COLO668 (cell line): Measurements from ENCODE around the gene ATAD5.

Source experiments
- DNase-seq: peaks from one replicate; lab custom pipeline; 2025; ENCODE audit not compliant: unreplicated experiment; lab: John Stamatoyannopoulos, UW

Gene ATAD5

DNA sequence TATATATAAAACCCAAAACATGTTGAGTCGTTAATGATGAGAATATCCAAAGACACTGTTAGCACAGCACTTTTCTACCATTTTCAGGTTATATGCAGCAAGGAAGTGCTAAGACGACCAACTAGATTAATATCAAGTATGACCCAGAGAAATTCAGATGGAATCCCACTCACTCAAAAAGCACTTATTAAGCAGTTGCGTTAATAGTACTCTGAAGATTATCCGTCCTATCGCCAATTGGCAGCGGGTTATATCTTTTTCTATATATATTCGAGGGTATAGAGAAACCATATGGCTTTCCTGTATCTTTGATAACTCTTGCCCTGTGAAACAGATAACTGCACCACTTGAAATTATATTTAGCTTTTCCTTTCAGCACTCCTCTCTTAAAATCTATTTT, 8.3 kb upstream of the ATAD5 start:
- no peak for DNase-seq

DNA sequence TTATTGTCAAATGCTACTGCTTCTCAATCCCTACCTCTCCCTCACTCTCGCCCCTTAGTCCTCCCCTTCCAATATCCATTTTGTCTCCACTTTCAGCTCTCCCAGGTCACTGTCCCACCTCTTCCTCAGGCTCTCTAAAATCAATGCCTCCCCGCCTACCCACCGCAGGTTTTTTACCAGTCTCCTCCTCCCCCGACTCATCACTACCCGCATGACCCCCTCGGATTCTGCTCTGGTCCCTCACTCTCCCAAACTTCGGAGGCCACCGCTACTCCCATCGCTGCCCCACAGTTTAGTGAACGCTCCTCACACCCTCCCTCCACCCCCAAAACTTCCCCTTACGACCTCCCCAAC, 7.8 kb upstream of the ATAD5 start:
- no peak for DNase-seq

DNA sequence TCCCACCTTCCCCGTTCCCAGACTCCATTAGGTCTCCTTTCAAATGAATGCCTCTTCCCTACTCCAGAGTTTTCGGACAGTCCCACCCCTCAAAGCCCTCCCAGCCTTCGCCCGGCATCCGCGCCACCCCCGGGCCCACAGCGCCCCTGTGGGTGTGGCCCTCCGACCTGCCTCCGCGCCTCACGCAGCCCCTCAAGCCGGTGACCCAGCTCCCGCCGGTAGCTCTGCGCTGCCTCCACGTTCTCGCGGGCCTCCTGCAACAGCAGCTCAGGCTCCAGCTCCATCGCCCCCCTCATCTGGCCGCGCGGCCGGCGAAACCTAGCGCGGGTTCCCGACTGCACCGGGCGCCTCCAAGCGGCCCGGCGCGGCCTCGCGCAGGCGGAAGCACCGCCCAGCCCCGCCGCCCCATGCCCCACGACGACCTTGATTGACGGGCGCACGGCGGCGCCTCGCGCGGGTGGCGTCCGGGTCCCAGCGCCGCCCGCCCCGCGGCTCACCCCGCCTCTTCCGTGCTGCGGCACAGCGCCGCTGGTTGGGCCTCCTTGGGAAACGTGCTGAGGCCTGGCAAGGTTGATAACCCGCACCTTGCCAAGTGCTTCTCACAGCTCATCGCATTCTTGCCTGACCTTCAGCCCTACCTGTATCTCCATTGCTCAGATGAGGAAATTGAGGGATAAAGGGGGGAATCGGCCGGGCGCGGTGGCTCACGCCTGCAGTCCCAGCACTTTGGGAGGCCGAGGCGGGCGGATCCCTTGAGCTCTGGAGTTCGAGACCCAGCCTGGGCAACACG, 7.2 kb upstream of the ATAD5 start, which contains the start of gene CRLF3:
CRLF3 (minus strand) TSS at position 337 of the 790 bp plus-strand sequence; CDS start at position 296, 41 bp downstream.
- peak; percentile 93 for DNase-seq

DNA sequence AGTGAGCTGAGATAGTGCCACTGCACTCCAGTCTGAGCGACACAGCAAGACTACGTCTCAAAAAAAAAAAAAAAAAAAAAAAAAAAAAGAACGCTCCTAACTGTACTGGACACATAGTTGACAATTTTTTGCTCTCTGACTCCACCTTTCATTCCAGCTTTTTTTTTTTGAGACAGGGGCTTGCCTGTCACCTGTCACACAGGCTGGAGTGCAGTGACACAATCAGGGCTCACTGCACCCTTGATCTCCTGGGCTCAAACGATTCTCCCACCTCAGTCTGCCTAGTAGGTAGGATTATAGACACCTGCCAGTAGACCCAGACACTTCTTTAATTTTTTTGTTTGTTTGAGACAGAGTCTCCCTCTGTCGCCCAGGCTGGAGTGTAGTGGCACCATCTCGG, 4.7 kb upstream of the ATAD5 start:
- no peak for DNase-seq

DNA sequence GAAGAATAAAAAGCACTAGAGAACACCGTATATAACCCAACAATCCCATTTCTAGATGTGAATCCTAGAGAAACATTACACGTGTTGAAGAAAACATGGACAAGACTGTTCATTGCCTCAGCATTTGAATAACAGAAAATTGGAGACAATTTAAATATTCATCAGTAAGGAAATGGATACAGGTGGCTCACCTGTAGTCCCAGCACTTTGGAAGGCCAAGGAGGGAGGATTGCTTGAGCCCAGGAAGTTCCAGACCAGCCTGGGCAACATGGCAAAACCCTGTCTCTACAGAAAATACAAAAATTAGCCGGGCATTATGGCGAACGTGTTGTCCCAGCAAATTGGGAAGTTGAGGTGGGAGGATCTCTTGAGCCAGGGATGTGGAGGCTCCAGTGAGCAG, 2.7 kb upstream of the ATAD5 start:
- no peak for DNase-seq

DNA sequence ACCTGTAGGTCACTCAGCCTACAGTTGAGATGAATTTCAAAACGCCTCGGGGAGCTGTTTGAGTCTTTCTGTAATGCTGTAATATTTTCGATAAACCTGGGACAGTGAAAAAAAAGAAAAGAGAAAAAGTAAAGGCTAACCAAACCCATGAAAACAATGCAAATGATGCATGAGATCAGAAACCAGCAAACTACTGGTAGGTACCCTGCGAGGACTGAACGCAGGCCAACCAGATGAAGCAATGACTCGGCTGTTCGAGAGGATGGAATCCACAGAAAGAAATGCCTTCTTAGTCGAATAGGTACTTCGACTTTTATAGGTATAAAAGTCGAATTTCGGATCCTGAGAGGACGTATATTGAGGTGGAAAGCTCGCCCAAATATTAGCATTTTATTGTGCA, 509 bp upstream of the ATAD5 start:
- no peak for DNase-seq

DNA sequence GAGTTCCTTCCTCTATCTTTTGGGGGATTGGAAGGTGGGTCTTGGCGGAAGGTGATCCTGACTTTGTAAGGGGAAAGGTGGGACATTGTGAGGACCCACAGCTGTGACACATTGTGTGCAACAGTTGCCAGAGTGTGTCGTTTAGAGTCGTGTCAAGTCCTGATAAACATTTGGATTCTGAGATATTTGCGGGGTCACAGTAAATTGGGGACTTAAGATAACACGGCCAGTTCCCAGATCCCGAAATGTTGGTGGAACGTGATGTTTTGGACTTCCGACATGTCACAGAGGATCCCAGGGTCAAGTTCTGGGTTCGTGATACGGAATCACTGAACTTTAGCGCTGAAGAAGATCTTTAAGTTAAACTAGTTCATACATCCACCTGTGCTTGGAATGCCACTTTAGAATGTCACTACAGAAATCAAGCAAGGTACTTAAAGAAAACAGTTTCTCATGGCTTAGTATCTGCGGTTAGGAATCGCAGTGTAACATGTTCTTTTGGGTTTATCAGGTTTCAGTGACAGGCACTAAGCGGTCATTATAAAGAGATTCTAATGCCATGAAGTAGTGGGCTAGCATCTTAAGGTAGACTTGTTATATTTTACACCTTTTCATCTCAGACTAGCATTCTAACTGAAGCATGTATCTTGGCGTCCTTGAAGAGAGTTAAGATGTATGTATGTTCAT, 815 bp downstream of the ATAD5 start:
- DNase-seq, result no peak

DNA sequence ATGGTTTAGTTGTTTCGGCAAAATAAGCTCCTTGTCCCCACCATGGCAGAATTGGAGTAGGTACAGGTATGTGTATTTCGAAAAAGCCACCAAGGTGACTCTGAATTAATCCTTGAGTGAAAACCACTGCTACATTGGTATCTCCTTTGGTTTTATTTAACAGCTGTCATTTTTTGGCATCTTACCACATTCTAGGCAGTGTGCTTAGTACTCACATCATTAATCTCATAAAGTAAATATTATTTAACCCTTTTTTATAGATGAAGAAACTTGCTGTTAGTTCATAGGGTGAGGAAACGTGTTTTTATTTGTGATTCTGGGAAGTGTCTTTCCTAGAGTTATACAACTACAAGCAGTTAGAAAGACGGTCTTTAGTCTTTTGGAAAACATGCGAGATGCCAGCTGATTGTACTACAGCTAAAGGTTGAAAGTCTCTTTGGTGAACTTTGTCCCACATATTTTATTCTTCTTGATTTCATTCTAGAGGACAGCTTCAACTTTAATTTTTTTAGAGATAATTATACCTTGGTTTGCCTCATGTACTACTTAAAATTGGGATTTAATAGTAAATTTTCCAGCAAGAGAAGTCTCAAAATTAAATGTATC, 6.5 kb downstream of the ATAD5 start:
- DNase-seq, result no peak

DNA sequence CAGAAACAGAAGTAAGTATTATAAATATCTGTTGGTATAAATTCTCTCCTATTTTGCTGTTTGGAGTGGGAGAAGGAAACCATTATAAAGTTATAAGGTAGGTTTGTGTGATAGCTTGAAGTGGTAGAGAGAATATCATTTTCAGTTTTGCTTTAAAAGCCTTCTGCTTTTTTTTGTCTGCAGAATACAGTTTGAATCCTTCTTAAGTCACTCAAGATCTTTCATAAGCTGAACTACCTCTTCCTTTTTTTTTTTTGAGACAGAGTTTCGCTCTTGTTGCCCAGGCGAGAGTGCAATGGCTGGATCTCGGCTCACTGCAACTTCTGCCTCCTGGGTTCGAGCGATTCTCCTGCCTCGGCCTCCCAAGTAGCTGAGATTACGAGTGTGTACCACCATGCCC, 9.0 kb downstream of the ATAD5 start:
- no peak for DNase-seq

DNA sequence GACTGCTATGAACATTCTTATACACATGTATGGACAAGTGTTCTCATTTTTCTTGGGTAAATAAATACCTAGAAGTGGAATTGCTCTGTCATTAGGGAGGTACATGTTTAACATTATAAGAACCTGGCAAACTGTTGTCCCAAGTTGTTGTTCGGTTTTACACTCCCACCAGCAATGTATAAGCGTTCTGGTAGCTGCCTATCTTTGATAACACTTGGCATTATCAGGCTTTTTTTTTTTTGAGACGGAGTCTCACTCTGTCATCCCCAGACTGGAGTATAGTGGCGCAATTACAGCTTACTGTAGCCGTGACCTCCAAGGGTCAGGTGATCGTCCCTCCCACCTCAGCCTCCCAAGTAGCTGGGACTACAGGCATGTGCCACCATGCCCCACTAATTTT, 16.3 kb downstream of the ATAD5 start:
- no peak for DNase-seq

DNA sequence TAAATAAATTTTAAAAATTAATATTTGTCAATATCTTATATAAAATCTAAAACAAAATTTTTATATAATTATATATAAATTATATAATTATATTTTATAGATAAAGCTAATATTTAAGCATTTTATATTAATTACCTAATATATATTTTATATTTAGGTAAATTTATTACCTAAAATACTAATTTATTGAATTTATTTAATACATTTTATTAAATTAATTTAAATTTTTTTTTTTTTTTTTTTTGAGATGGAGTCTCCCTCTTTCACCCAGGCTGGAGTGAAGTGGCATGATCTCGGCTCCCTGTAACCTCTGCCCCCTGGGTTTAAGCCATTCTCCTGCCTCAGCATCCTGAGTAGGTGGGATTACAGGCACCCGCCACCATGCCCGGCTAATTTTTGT, 22.4 kb downstream of the ATAD5 start:
- no peak for DNase-seq

DNA sequence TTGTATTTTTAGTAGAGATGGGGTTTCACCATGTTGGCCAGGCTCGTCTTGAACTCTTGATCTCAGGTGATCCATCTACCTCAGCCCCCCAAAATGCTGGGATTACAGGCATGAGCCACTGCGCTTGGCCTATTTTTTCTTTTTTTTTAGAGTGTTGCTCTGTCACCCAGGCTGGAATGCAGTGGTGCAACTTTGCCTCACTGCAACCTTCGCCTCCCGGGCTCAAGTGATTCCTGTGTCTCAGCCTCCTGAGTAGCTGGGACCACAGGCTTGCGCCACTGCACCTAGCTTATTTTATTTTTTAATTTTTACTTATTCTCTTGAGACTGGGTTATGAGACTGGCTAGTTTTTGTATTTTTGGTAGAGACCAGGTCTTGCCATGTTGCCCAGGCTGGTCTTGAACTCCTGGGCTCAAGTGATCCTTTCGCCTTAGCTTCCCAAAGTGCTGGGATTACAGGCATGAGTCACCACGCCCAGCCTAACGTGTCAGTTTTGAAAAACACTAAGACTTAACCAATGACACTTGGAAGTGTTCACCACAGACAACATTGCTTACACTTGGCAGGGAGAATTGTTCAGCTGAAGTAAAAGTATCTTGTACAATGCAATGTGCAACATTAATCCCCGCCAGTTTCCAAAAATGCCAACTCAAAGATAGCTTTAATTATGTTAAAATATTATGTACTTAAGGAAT, 26.9 kb downstream of the ATAD5 start:
- DNase-seq, result no peak

DNA sequence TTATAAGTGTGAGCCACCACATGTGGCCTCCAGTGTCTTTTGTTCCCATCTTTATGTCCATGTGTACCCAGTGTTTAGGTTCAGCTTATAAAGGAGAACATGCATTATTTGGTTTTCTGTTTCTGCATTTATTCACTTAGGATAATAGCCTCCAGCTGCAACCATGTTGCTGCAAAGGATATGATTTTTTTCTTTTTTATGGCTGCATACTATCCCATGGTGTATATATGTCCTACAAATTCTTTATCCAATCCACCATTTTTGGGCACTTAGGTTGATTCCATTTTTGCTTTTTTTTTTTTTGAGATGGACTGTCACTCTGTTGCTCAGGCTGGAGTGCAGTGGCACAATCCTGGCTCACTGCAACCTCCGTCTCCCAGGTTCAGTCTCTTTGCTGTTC, 32.9 kb downstream of the ATAD5 start:
- DNase-seq, result no peak

DNA sequence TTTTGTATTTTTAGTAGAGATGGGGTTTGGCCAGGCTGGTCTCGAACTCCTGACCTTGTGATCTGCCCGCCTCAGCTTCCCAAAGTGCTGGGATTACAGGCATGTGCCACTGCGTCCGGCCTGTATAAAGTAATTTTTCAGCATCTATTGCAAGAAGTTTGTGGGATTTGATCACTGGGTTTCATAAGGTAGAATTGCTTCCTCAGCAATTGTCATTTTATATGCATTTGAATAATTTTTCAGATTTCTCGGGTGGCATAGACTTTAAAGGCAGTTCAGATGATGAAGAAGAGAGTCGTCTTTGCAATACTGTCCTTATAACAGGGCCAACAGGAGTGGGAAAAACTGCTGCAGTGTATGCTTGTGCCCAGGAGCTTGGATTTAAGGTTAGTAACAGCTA, 37.2 kb downstream of the ATAD5 start:
- DNase-seq, result no peak

DNA sequence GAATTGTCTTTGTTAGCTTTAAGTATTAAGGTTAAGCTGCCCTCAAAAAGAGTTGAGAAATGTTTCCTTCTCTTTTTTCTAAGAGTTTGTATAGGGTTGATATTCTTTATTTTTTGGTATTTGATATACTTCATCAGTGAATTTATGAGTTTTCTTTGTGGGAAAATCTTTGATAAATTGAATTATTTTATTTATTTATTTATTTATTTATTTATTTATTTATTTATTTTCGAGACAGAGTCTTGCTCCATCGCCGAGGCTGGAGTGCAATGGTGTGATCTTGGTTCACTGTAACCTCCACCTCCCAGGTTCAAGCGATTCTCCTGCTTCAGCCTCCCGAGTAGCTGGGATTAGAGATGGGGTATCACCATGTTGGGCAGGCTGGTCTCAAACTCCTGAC, 54.4 kb downstream of the ATAD5 start:
- DNase-seq, result no peak

DNA sequence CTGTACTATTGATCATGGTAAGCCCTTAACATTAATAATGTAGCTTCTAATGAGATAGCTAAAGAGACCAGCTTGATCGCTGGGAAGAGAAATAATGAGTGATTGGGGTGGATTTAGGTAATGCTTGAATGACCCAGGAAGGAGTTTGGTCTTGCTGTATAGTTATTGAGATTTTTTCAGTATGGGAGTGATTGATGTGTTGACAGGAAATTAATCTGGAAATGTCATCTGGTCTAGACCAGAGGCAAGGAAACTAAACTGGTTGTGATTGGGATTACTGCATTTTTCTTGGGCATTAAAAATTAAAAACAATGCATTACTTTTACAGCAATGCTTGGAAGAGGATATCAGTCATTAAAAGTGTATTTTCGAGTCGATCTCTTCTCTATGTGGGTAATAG, 62.5 kb downstream of the ATAD5 start:
- DNase-seq, result no peak

DNA sequence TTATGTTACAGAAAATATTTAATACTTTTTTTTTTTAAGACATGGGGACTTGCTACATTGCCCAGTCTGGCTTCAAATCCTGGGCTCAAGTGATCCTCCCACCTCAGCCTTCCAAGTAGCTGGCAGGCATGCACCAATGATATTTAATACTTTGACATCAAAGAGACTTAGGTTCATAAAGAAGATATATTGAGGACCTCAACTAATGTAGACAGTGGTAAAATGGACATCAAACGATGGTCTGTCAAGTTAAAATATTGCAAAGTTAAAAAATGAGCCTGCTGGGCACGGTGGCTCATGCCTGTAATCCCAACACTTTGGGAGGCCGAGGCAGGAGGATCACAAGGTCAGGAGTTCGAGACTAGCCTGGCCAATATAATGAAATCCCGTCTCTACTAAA, 65.5 kb downstream of the ATAD5 start:
- no peak for DNase-seq

DNA sequence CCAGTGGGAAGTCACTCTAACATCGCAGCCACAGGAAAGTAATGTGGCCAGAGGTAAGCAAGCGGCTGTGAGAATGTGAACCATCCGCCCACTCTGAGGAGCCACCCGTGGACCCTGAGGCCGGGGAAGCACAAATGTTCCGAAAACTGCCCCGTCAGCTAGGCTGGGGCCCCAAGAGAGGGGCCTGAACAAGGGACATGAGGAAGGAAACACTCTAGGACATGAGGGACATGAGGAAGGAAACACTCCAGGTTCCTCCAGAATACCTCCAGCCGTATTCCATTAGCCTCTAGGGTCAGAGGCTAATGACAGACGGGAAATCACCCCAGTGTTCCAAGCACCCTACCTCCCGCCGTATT, 74.0 kb downstream of the ATAD5 start:
- peak; percentile 13 for DNase-seq

DNA sequence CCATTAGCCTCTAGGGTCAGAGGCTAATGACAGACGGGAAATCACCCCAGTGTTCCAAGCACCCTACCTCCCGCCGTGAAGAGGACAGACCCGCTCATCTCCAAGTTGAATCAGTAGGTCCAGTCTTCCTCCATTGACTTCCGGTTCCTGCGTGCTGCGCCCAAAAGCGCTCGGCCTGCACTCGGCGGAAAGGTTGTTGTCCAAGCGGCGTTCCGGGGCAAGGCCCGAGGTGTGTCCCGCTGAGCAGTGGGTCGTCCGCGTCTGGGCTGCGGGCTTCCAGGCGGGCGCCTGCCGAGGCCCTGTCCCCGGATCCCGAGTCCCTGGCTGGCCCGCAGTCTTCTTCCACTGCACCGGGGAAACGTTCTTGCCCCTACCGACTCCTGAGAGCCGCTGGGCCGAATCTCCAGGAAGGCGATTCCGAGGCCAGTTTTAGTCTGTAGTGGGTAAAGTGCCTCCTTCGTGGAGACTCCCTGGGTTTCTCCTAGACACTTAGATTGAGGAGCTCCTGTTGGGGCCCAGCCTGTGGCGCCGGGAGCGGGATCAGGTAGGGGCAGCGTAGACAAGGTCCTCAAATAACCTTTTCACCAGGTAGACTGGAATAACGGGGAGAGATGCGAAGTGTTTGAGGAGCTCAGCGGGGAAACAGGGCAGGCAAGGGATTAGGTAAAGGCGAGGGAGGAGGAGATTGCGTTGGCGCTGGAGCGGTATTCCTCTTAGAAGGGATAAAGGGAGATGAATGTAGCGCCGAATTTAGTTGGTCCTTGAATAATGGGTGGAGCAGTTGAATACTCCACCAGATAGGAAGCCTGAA, 74.5 kb downstream of the ATAD5 start, which contains the start of gene TEFM:
TEFM (minus strand) TSS at position 138 of the 811 bp plus-strand sequence; CDS start at position 98, 40 bp downstream.
- DNase-seq, result peak; percentile 81

DNA sequence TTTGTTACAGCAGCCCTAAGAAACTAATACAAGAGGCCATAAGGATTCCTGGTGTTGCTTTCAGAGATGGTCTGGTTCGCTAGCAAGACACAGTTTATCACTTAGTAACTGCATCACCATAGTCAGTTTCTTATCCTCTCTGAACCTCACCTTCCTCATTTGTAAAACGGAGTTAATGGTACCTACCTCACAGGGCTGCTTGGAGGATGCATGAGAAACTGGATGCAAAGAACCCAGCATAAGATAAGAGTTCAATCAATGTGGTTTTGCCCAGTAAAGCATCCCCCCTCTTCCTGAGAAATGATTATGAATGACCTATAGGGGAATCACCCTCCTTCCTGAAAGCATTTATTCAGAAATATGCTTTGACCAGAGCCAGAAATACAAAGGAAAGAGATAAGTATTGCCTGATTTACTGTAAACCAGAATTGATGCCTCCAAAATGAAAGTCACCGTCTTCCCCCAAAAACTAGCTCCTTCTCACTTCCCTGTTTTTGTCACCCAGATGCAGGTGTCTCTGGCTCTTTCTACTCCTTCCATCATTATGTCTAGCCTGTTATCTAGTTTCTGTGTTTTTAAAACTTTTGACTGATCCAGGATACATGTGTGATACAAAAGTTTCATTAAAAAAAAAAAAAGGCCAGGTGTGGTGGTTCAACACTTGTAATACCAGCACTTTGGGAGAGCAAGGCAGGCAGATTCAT, 77.1 kb downstream of the ATAD5 start:
- DNase-seq, result no peak
